ENCODE measurements around the gene NDRG4. TPM values are rescaled to one million over a fixed set of nuclear protein-coding genes. Genes with fewer than 3 reads are reported as not detected.

The NDRG4 gene
- total RNA-seq, 4 donors from 2014 or later = 9.5 to 47.0 (median 21.3) TPM

DNA sequence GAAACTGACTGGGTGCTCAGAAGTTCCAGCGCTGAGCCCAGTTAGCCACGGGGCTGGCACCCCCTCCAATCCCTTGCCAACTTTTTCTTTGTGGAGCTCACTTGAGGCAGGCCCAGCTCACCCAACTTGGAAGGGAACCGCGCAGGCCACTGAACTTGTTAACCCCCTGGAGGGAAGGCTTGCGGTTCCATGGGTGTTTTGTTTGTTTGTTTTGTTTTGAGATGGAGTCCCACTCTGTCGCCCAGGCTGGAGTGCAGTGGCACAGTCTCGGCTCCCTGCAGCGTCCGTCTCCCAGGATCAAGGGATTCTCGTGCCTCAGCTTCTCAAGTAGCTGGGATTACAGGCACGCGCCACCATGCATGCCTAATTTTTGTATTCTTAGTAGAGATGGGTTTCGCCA is 34.1 kb upstream of the NDRG4 start:
- no peak for ATAC-seq (ENCODE audit: low FRiP score)
- no peak for TF ChIP-seq CTCF (IDR thresholded peaks at IDR 0.05)
- DNase-seq (ENCODE audit: low spot score) = no peak

DNA sequence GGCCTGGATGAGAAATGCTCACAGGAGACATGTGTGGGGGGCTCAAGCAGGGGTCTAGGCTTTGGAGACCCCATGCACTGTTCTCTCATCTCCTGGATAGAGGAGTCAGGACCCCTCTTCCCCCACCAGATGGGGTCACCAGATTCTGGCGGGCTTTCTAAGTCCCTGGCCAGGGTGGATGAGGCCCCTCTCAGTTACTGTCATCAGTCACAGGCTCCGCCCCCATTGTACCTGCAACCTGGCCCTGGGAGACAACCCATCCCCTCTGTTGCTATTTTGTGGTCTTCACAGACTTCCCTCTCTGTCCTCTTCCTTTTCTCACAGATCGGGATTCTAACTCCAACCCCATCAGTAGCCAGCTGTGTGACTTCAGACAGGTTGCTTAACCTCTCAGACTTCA is 33.5 kb upstream of the NDRG4 start:
- no peak for ATAC-seq (ENCODE audit: low FRiP score)
- TF ChIP-seq CTCF (IDR thresholded peaks at IDR 0.05) = no peak
- no peak for DNase-seq (ENCODE audit: low spot score)

DNA sequence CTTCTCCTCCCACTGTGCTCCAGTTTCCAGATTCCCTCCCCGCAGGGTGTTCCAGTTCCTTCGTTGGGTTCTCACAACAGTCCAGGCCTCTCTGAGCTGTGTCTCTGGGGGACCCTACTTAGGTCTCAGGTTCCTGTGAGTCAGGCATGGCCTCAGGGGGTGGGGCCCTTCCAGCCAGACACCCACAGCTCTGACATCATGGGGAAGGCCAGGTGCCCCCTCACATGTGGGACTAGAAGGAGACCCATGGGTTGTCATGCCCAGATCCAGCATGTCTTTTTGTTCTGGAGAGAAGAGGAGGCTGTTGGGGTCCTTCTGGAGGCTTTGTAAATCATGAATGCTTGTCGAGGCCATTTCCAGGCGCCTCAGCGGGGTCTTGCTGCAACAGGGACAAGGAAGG is 32.0 kb upstream of the NDRG4 start:
- DNase-seq (ENCODE audit: low spot score) (no peak), ATAC-seq (ENCODE audit: low FRiP score) (no peak)
- TF ChIP-seq CTCF (IDR thresholded peaks at IDR 0.05) = no peak

- no peak for TF ChIP-seq CTCF (IDR thresholded peaks at IDR 0.05)
- ATAC-seq (ENCODE audit: low FRiP score) (no peak), DNase-seq (ENCODE audit: low spot score) (no peak)
Observed at GRCh38 chr16:58471209-58471975, 28.6 kb upstream of the NDRG4 start.

DNA sequence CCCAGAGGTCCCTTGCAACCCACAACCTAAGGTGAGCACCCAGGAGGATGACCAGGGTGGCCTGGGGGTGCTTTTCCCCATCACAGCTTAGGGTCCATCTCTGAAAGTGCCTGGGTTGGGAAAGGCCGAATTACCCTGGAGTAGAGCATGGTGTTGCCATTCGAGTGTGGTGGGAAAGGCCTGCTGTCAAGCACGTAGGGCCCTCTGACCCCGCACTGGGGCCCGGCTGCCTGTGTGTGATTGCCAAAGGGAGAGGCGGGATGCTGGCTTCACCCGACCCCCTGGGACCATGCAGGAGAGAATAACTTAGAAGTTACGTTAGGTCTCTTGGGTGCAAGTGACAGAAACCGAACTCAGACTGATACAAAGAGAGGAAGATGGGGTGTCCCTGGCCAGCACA is 27.7 kb upstream of the NDRG4 start:
- TF ChIP-seq CTCF (IDR thresholded peaks at IDR 0.05) = no peak
- ATAC-seq (ENCODE audit: low FRiP score) (no peak), DNase-seq (ENCODE audit: low spot score) (no peak)

- no peak for DNase-seq (ENCODE audit: low spot score)
- TF ChIP-seq CTCF (IDR thresholded peaks at IDR 0.05) = no peak
- no peak for ATAC-seq (ENCODE audit: low FRiP score)
Observed at GRCh38 chr16:58472827-58473226, 27.1 kb upstream of the NDRG4 start.

- TF ChIP-seq CTCF (IDR thresholded peaks at IDR 0.05) = no peak
- ATAC-seq (ENCODE audit: low FRiP score) (no peak), DNase-seq (ENCODE audit: low spot score) (no peak)
Observed at GRCh38 chr16:58474296-58474695, 25.6 kb upstream of the NDRG4 start.

Measured in omental fat pad (tissue), 4 donors.